GM13976 (cell line): ENCODE data around the gene DSCAM.

Experiments
- DNase-seq: peaks from one replicate; pipeline ENCODE4 v3.0.0; 2012; ENCODE audit warnings: low spot score
- CTCF ChIP-seq: IDR thresholded peaks from 2 replicates; pipeline ENCODE4 v1.5.1; 2012; ENCODE audit warnings: borderline replicate concordance, mild to moderate bottlenecking; ENCODE audit not compliant: insufficient read depth; ENCODE audit errors: extremely low read depth, missing control alignments, control extremely low read depth
- in situ Hi-C: fragments of 300-500 bp; cut with MboI; formaldehyde crosslinking; loops from one replicate; pipeline ENCODE4 v1.12.0; 2022; ENCODE audit warnings: low sequenced_read_pairs, mixed read lengths, inconsistent platforms; ENCODE audit not compliant: unreplicated experiment

The DSCAM gene

DNA sequence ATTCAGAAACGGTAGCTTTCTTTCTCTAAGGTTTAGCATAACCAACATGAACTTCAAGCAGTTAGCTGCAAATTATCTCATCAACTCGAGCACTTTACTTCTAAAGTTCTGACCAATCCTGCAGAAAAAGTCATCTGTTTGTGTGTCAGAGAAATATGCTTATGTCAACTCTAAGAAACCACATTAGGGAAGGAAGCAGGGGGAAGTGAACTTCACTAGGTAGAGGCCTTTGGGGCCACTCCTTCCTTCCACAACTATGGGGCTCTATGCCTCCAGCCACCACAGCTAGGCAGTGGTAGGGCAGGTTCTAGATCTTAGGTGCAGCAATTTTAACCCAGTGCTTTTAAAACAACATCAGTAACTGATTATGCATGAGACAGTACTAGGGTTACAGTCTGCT is 375.9 kb downstream of the DSCAM start:
- TF ChIP-seq CTCF: no peak
- no peak for DNase-seq
- in situ Hi-C loops: no loop called here

DNA sequence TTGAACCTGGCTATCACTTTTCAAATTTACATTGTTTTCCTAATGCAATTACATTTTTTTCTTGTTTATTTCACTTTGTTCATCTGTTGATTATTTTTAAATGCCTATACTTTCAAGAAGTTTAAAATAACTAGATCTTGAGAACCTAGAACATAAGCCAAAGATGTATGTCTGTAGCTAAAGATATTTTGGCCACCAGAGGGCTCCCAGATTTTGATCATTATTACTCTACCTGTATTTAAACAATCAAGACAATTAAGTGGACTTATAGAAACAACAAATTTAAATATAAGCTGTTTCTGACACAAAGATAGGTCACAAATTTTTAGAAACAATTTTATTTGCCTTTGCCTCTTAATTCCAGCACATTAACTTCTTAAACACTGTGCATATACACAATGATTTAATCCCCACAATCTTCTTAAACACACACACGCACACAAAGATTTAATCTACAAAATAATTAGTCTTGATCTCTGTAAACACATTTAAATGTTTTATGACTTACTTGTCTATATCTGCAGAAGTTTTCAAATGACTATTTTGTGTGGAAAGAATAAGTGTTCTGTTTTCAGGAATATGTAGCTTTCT is 380.0 kb downstream of the DSCAM start:
- TF ChIP-seq CTCF: no peak
- no peak for DNase-seq
- in situ Hi-C loops: no loop called here

GRCh38 chr21:40465382-40465781 is 381.6 kb downstream of the DSCAM start:
- DNase-seq: no peak
- TF ChIP-seq CTCF: no peak
- in situ Hi-C loops: no loop called here

- no peak for DNase-seq
- no peak for TF ChIP-seq CTCF
- in situ Hi-C loops: no loop called here
These were observed 383.8 kb downstream of the DSCAM start for GRCh38 chr21:40463176-40463575.

DNA sequence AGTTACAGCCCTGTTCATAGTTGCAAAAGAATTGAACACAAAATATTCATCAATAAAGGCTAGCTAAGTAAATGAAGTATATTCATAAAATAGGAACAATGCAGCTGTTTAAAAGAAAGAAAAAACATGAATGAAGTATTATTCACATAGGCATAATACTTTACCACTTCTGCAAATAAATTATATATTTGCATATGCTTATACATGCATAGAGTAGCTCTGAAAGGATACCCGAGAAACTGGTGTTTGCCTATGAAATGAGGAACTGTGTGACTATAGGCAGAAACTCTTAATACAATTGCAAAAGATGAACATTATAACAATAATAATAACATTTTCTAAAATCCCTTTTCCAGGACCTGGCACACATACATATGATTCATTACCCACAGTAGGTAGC is 385.9 kb downstream of the DSCAM start:
- no peak for DNase-seq
- TF ChIP-seq CTCF: no peak
- in situ Hi-C loops: no loop called here

- in situ Hi-C loops: no loop called here
- DNase-seq: no peak
- no peak for TF ChIP-seq CTCF
These were observed 389.2 kb downstream of the DSCAM start for GRCh38 chr21:40457741-40458140.

GRCh38 chr21:40454057-40454456 is 392.9 kb downstream of the DSCAM start:
- in situ Hi-C loops: no loop called here
- DNase-seq: no peak
- TF ChIP-seq CTCF: no peak
